HG03520 (cell line): ENCODE measurements around the gene HSD17B14.
"Not testable (repeated sequence)": the region's sequence is repeated elsewhere in the genome, so short reads cannot be mapped to it uniquely, and the experiment has no call there.

Experiments
- ATAC-seq: cut with Tn5 transposase; IDR thresholded peaks from one replicate; pipeline ENCODE4 v1.9.1; 2021; ENCODE audit warnings: mild to moderate bottlenecking, moderate library complexity; ENCODE audit not compliant: unreplicated experiment

HSD17B14 gene

DNA sequence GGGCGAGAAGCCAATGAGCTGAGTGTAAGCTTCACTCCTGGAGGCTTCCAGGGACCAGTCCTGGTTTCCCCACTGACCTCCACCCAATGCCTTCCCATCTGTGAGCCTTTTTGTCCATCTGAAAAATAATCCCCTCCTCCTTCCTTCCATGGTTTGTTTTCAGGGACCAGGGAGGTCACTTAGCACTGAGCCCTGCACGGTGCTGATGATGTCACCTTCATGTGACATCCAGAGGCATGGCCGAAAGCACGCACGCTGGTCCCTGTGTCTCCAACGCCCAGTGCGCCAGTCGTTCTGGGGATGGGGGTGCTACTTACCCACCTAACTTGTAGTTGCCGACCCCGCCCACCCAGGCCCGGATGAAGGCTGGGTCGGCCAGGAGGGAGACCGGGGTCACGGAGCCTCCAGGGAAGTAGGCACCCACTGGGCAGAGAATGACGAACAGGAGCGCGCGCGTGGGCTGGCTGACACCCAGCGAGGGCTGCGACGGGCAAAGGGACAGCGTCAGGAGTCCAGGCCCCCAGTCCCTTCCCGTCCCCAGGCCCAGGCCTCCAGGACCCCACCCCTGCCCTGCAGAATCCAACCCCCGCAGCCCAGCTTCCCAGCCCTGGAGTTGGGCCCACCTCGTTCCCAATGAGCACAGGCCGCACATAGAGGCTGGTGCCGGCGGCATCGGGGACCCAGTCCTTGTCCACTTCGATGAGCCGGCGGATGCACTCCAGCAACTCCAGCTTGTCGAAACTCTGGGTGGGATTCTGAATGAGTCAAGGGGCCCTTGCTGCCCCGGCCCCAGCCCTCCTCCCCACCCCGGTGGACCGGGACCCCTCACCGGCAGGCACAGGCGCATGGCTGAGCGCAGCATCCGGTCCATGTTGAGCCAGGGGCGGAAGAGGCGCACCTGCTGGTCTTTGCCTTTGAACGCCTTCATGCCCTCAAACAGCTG, 36.7 kb downstream of the HSD17B14 start:
- no peak for ATAC-seq

DNA sequence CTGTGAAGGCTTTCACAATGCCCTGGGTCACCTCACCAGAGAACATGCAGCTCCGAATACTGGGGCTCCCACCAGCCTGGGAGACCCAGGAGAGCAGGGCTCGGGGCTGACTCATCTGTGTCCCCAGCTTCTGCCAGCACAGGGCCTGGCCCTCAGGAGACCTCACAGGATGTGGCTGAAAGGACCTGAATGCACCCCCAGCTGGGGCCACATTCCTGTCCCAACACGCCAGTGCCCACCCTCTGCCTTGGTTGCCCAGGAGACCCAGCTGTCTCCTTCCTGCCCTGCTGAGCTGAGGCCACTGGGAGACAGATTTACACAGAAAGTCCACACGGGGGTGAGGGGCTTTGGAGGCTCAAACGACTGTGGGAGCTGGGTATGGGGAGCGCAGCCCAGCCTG, 37.4 kb downstream of the HSD17B14 start:
- ATAC-seq, result no peak

- no peak for ATAC-seq
These were observed 39.2 kb downstream of the HSD17B14 start for GRCh38 chr19:48797103-48797502.

DNA sequence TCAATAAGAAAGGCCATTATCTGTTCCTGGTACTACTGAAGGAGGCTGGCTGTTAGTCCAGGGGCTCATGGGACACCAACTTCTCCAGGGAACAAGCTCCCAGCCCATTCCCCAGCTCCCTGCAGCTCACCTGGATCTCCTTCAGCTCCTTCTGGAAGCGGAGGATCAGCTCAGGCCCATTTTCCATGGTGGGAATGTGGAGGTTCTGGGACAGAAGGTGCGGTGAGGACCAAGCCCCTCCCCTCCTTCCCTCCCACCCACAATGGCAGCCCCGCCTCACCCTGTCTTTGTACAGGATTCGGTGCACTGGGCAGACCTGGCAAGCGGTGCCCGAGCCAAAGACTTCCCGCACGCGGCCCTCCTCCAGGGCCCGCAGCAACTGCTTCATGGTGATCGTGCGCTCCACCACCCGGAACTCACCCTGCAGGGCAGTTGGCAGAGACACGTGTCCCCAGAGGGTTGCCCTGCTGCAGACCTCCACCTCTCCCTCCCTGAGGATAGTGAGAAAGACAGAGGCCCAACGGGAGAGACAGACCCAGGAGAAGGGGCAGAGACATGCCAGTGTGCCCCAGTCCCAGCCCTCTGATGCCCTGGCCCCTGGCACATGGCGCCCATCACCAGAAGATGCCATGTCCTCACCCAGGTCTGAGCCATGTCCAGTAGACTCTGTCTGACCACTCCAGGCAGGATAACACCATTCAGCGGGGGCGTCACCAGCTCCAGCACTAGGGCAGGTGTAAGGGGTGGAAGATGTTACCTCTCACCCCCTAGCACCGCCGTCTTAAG, 39.8 kb downstream of the HSD17B14 start:
- no peak for ATAC-seq

DNA sequence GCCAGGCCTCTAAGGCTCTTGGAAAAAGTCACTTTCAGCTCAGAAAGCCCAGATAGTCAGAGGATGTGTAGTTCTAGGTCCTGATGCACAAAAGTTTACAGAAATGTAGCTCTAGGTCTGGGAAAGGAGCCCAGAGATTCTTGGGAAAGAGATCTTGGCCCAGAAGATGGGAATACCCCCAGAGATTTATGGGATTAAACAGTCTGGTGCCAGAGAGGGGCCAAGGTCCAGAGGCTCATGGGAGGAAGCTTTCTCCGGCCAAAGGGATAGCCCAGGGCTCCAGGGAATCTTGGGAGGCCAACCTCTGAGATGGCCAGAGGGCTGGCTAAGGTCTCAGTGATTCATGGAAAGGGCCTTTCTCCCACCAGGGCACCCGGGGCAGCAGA, 40.6 kb downstream of the HSD17B14 start:
- ATAC-seq, result no peak

GRCh38 chr19:48795055-48795684, 41.1 kb downstream of the HSD17B14 start:
- peak; percentile 58 for ATAC-seq

- no peak for ATAC-seq
These were observed 42.0 kb downstream of the HSD17B14 start for GRCh38 chr19:48794291-48794690.

DNA sequence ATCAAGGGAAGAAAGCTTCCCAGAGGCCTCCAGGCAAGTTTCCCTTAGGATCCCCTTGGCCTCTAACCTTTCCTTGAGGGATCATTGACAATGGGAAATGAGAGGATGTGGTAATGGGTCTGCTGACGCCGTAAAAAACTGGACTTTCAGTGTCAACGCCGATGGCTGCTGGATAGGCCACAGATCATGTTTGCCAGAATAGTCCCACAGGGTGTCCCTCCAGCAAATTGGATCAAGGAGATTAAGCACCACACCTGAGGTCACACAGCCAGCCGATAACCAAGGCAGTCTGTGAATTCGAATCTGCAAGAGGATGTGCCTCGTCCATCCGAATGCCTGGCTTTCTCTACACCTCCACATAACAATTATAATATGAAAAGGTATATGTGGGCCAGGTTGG, 43.0 kb downstream of the HSD17B14 start:
- ATAC-seq, result no peak

DNA sequence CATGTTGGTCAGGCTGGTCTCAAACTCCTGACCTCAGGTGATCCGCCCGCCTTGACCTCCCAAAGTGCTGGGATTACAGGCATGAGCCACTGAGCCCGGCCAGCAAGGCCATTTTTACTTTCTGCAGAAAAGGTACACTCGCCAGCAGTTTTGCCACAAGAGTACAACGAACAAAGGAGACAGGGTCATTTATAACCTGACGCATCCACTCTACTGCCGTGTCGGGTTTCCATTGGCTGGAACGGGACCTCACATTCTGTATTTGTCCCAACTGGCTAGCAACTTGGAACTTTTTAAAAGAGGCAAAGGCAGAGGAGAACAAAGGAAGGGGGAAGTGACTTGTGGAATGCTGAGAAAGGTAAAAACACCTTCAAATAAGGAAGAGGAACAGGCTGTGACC, 49.0 kb downstream of the HSD17B14 start:
- not testable (repeated sequence) for ATAC-seq

DNA sequence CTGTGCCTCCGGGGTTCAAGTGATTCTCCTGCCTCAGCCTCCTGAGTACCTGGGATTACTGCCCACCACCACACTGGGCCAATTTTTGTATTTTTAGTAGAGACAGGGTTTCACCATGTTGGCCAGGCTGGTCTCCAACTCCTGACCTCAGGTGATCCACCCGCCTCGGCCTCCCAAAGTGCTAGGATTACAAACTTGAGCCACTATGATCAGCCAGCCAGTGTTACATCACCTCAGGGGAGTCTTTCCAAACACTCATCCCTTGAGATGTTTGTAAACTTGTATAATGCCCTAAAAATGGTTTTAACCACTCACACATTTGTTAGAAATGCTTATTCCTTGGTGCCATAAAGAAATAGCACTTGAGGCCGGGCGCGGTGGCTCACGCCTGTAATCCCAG, 49.9 kb downstream of the HSD17B14 start:
- ATAC-seq, result not testable (repeated sequence)

DNA sequence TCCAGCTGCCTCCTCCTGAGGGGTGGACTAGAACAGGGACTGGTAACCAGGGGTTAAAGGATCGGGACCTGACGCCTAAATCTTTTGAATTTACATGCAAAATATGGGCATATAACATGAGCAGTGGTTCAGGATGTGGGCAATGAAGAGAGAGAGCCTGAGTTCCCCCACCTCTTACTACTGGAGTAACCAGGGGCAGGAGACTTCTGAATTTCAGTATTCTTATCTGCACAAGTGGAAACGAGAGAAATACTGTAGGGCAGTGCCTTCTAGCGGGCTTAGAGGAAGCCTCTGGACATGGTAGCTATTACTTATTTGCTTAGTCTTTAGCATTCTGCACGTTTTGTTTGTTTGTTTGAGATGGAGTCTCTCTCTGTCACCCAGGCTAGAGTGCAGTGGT, 51.8 kb downstream of the HSD17B14 start:
- no peak for ATAC-seq

GRCh38 chr19:48780631-48781391, 55.5 kb downstream of the HSD17B14 start:
- ATAC-seq, result no peak

- no peak for ATAC-seq
These were observed 56.7 kb downstream of the HSD17B14 start for GRCh38 chr19:48779636-48780035.

- ATAC-seq, result no peak
These were observed 58.6 kb downstream of the HSD17B14 start for GRCh38 chr19:48777720-48778119.

DNA sequence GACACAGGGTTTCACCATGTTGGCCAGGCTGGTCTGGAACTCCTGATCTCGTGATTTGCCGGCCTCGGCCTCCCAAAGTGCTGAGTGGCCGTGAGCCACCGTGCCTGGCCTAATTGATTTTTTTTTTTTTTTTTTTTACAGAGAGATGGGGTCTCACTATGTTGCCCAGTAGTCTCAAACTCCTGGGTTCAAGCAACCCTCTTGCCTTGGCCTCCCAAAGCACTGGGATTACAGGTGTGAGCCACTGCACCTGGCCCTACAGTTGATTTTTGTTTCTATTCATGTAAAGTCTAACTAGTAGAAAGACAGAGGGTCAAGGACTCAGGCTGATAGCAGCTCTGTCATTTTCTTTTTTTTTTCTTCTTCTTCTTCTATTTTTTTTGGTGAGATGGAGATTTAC, 59.2 kb downstream of the HSD17B14 start:
- no peak for ATAC-seq

GRCh38 chr19:48772503-48772953, 63.8 kb downstream of the HSD17B14 start:
- ATAC-seq, result no peak

DNA sequence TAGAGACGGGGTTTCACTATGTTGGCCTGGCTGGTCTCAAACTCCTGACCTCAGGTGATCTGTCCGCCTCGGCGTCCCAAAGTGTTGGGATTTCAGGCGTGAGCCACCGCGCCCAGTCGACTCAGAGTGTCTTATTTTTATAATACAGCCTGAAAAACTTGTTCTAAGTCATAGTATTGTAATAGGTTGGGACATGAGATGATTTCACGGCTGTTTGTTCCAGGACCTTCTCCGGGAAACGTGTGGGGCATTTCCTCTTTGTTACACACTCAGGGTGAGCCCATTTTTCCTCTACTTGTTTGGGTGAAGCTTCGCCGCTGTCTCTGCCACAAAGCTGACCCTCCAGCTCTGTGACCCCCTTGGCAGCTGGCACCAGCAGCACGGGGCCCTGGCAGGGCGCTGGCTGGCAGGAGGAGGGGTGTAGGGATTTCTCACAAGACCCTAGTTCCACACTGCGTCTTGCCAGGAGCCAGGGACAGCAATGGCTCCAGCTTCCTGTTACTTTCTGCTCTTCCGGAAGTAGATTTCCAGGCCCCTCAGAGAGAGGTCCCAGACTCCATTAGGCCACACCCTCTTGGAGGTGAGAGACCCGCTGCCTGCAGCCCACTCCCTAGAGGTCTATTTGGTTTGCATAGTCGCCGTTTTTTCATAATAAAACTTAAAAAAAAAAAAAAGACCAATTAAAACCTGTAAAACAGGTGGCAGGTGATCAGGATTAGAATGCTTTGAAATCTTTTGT, 65.4 kb downstream of the HSD17B14 start:
- no peak for ATAC-seq

- ATAC-seq, result no peak
These were observed 66.0 kb downstream of the HSD17B14 start for GRCh38 chr19:48770266-48770665.

GRCh38 chr19:48768994-48769713, 67.1 kb downstream of the HSD17B14 start:
- ATAC-seq, result no peak
